H9 (cell line): Measurements from ENCODE around the gene HECW1. TPM values are rescaled to one million over a fixed set of nuclear protein-coding genes. Genes with fewer than 3 reads are reported as not detected.

Experiments used
- DNase-seq: peaks from one replicate; pipeline ENCODE4 v3.0.0-alpha.2; 2017
- H2AFZ ChIP-seq: one replicate; pipeline ENCODE4 v1.6.1; 2013; ENCODE audit warnings: mild to moderate bottlenecking, low read length, control low read depth, moderate library complexity
- H2AK5ac ChIP-seq: 2 replicates; pipeline ENCODE4 v1.6.1; 2013; ENCODE audit warnings: low read length, control low read depth, mixed read lengths; ENCODE audit not compliant: insufficient read length
- H2BK120ac ChIP-seq: one replicate; pipeline ENCODE4 v1.6.1; 2013; ENCODE audit warnings: low read depth, mild to moderate bottlenecking, low read length, control low read depth, inconsistent platforms; ENCODE audit not compliant: poor library complexity, severe bottlenecking
- H2BK12ac ChIP-seq: 2 replicates; pipeline ENCODE4 v1.6.1; 2013; ENCODE audit warnings: low read length, control low read depth, mixed read lengths, low read depth; ENCODE audit not compliant: insufficient read length
- H2BK15ac ChIP-seq: 2 replicates; pipeline ENCODE4 v1.6.1; 2013; ENCODE audit warnings: low read depth, low read length, control low read depth
- H2BK20ac ChIP-seq: one replicate; pipeline ENCODE4 v1.6.1; 2013; ENCODE audit warnings: low read depth, mild to moderate bottlenecking, low read length, control low read depth, inconsistent platforms; ENCODE audit not compliant: poor library complexity, severe bottlenecking
- H2BK5ac ChIP-seq: 2 replicates; pipeline ENCODE4 v1.6.1; 2013; ENCODE audit warnings: low read length, control low read depth, mixed read lengths; ENCODE audit not compliant: insufficient read length
- H3K14ac ChIP-seq: 2 replicates; pipeline ENCODE4 v1.6.1; 2013; ENCODE audit warnings: low read length, control low read depth; ENCODE audit not compliant: insufficient read depth
- H3K18ac ChIP-seq: 2 replicates; pipeline ENCODE4 v1.6.1; 2013; ENCODE audit warnings: low read depth, mild to moderate bottlenecking, mixed read lengths, low read length, control low read depth; ENCODE audit not compliant: insufficient read length
- H3K23ac ChIP-seq: 2 replicates; pipeline ENCODE4 v1.6.1; 2013; ENCODE audit warnings: low read length, control low read depth, mixed read lengths, low read depth; ENCODE audit not compliant: insufficient read length
- H3K23me2 ChIP-seq: 2 replicates; pipeline ENCODE4 v1.6.1; 2013; ENCODE audit warnings: low read depth, mild to moderate bottlenecking, mixed read lengths, low read length, control low read depth; ENCODE audit not compliant: insufficient read length, poor library complexity, severe bottlenecking
- H3K27ac ChIP-seq: 2 replicates; pipeline ENCODE4 v1.5.1; 2013; ENCODE audit warnings: low read length, control low read depth, mixed read lengths, low read depth; ENCODE audit not compliant: insufficient read length
- H3K27me3 ChIP-seq: 2 replicates; pipeline ENCODE4 v1.6.1; 2013; ENCODE audit warnings: low read length, control low read depth, inconsistent platforms; ENCODE audit not compliant: insufficient read depth
- H3K4ac ChIP-seq: 2 replicates; pipeline ENCODE4 v1.6.1; 2013; ENCODE audit warnings: low read depth, mild to moderate bottlenecking, control low read depth, inconsistent platforms, low read length, moderate library complexity
- H3K4me1 ChIP-seq: 2 replicates; pipeline ENCODE4 v1.6.1; 2013; ENCODE audit warnings: low read length, control low read depth, inconsistent platforms; ENCODE audit not compliant: insufficient read depth
- H3K4me2 ChIP-seq: 2 replicates; pipeline ENCODE4 v1.6.1; 2013; ENCODE audit warnings: low read length, control low read depth, mixed read lengths; ENCODE audit not compliant: insufficient read length, insufficient read depth
- H3K56ac ChIP-seq: 2 replicates; pipeline ENCODE4 v1.6.1; 2013; ENCODE audit warnings: low read depth, mild to moderate bottlenecking, mixed read lengths, low read length, control low read depth; ENCODE audit not compliant: insufficient read length
- H3K79me1 ChIP-seq: 2 replicates; pipeline ENCODE4 v1.6.1; 2013; ENCODE audit warnings: low read depth, mild to moderate bottlenecking, moderate library complexity, low read length, control low read depth, inconsistent platforms; ENCODE audit not compliant: insufficient read depth, poor library complexity, severe bottlenecking
- H3K79me2 ChIP-seq: 2 replicates; pipeline ENCODE4 v1.6.1; 2013; ENCODE audit warnings: low read length, control low read depth, inconsistent platforms; ENCODE audit not compliant: insufficient read depth
- H3K9ac ChIP-seq: 2 replicates; pipeline ENCODE4 v1.6.1; 2013; ENCODE audit warnings: low read length, control low read depth, mixed read lengths; ENCODE audit not compliant: insufficient read length; ENCODE audit errors: extremely low read depth
- H3K9me3 ChIP-seq: one replicate; pipeline ENCODE4 v1.6.1; 2013; ENCODE audit warnings: low read depth, low read length, inconsistent platforms; ENCODE audit not compliant: control insufficient read depth
- H3T11ph ChIP-seq: one replicate; pipeline ENCODE4 v1.6.1; 2013; ENCODE audit warnings: mild to moderate bottlenecking, low read length, control low read depth, inconsistent platforms
- H4K20me1 ChIP-seq: one replicate; pipeline ENCODE4 v1.6.1; 2013; ENCODE audit not compliant: control insufficient read depth, insufficient read length, insufficient read depth
- H4K5ac ChIP-seq: 2 replicates; pipeline ENCODE4 v1.6.1; 2013; ENCODE audit warnings: low read depth, mild to moderate bottlenecking, mixed read lengths, low read length, control low read depth; ENCODE audit not compliant: insufficient read length
- H4K8ac ChIP-seq: replicated peaks from 2 replicates; pipeline ENCODE4 v1.6.1; 2013; ENCODE audit warnings: low read length, control low read depth, mixed read lengths, low read depth; ENCODE audit not compliant: insufficient read length
- H4K91ac ChIP-seq: 2 replicates; pipeline ENCODE4 v1.6.1; 2013; ENCODE audit warnings: low read depth, mild to moderate bottlenecking, moderate library complexity, mixed read lengths, low read length, control low read depth; ENCODE audit not compliant: insufficient read length
- H3K27ac Mint-ChIP-seq, 3 experiments: 2 replicates in 2 of 3; 3 replicates in 1 of 3; pipeline ENCODE4 v1.8.0; 2020 to 2021; ENCODE audit warnings: mixed read lengths in 3 of 3, mild to moderate bottlenecking in 1 of 3, moderate library complexity in 1 of 3
- H3K27me3 Mint-ChIP-seq: 2 replicates; pipeline ENCODE4 v1.8.0; 2021; ENCODE audit warnings: low read depth, mild to moderate bottlenecking, moderate library complexity, mixed read lengths
- H3K36me3 Mint-ChIP-seq, 3 experiments: 2 replicates in 2 of 3; 3 replicates in 1 of 3; pipeline ENCODE4 v1.8.0; 2020 to 2021; ENCODE audit warnings: low read depth in 3 of 3, mixed read lengths in 3 of 3; ENCODE audit not compliant: insufficient read depth in 1 of 3
- H3K4me1 Mint-ChIP-seq, 2 experiments: 2 replicates each; pipeline ENCODE4 v1.8.0; 2020; ENCODE audit warnings: mixed read lengths in 2 of 2
- H3K4me3 Mint-ChIP-seq, 2 experiments: 2 replicates in 1 of 2; 3 replicates in 1 of 2; pipeline ENCODE4 v1.8.0; 2020 to 2021; ENCODE audit warnings: mild to moderate bottlenecking in 2 of 2, mixed read lengths in 2 of 2, moderate library complexity in 1 of 2
- H3K9me3 Mint-ChIP-seq, 2 experiments: 2 replicates in 1 of 2; 3 replicates in 1 of 2; pipeline ENCODE4 v1.8.0; 2020; ENCODE audit warnings: mild to moderate bottlenecking in 2 of 2, mixed read lengths in 2 of 2, moderate library complexity in 1 of 2
- WGBS: extraction: QIAGEN DNeasy Blood & Tissue Kit; methylation state at CpG from one replicate; pipeline ENCODE4 v1.1.7; 2013; ENCODE audit warnings: missing lambda C conversion rate, low lambda C conversion rate, mixed read lengths; ENCODE audit not compliant: insufficient read length; ENCODE audit errors: extremely low coverage; 5-methylcytosine and 5-hydroxymethylcytosine counted together
- total RNA-seq: library from RNA; stranded (reverse); gene quantifications from 2 replicates; pipeline ENCODE4 v1.2.1, GENCODE V29; 2021
- TF ChIP-seq, protein P1 (sequence below): fragments of 200-600 bp; sonication (generic); conservative IDR thresholded peaks from 3 replicates; pipeline ENCODE4 v1.8.0; 2021; ENCODE audit warnings: antibody characterized with exemption, mild to moderate bottlenecking

The HECW1 gene
- total RNA-seq, 1 experiment from 2014 or later = 5.0 TPM

- H4K20me1 ChIP-seq = no peaks in the 10 kb centered on the region
- H3K27ac ChIP-seq = no peak overlapping the region
- no peak overlapping the region for H3K4ac ChIP-seq
- H2BK12ac ChIP-seq = no peak overlapping the region
- H2AK5ac ChIP-seq = no peak overlapping the region
- H2BK5ac ChIP-seq = no peak overlapping the region
- no peak overlapping the region for H2BK120ac ChIP-seq
- no peak overlapping the region for H2AFZ ChIP-seq
- H3K23ac ChIP-seq = no peak overlapping the region
- no peak overlapping the region for H3K18ac ChIP-seq
- no peak overlapping the region; a peak in 1 of 7 replicates for H3K27ac Mint-ChIP-seq
- H3K4me1 ChIP-seq = no peaks in the 10 kb centered on the region; the same call in 1 of the 2 replicates
- TF ChIP-seq, protein P1, sequence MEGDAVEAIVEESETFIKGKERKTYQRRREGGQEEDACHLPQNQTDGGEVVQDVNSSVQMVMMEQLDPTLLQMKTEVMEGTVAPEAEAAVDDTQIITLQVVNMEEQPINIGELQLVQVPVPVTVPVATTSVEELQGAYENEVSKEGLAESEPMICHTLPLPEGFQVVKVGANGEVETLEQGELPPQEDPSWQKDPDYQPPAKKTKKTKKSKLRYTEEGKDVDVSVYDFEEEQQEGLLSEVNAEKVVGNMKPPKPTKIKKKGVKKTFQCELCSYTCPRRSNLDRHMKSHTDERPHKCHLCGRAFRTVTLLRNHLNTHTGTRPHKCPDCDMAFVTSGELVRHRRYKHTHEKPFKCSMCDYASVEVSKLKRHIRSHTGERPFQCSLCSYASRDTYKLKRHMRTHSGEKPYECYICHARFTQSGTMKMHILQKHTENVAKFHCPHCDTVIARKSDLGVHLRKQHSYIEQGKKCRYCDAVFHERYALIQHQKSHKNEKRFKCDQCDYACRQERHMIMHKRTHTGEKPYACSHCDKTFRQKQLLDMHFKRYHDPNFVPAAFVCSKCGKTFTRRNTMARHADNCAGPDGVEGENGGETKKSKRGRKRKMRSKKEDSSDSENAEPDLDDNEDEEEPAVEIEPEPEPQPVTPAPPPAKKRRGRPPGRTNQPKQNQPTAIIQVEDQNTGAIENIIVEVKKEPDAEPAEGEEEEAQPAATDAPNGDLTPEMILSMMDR = no peak
- H3K4me3 Mint-ChIP-seq = no peak overlapping the region
- no peaks in the 10 kb centered on the region for H3K79me2 ChIP-seq
- peaks cover 21 to 27% of the 10 kb centered on the region in 2 experiments for H3K4me1 Mint-ChIP-seq
- no peaks in the 10 kb centered on the region for H3K36me3 Mint-ChIP-seq
- no peaks in the 10 kb centered on the region for H3K79me1 ChIP-seq
- H3K9me3 ChIP-seq = no peaks in the 10 kb centered on the region
- peaks cover 2% of the 10 kb centered on the region; the same call in 1 of the 2 replicates for H3K27me3 Mint-ChIP-seq
- no peak overlapping the region for H4K5ac ChIP-seq
- no peak overlapping the region for H3K14ac ChIP-seq
- no peak overlapping the region for H2BK15ac ChIP-seq
- H3K4me2 ChIP-seq = no peak overlapping the region
- no peak for DNase-seq
- H3K23me2 ChIP-seq = no peaks in the 10 kb centered on the region
- no peak overlapping the region for H2BK20ac ChIP-seq
- no peak overlapping the region for H3K9ac ChIP-seq
- H4K91ac ChIP-seq = no peak overlapping the region
- no peak overlapping the region for H4K8ac ChIP-seq
- no peaks in the 10 kb centered on the region for H3K9me3 Mint-ChIP-seq
- no CpG with 5 or more reads among the region's 7 CpGs for WGBS
- no peak overlapping the region for H3K56ac ChIP-seq
- no peak overlapping the region for H3T11ph ChIP-seq
- H3K27me3 ChIP-seq = no peaks in the 10 kb centered on the region
Measured at GRCh38 chr7:43557831-43558495, 445.5 kb downstream of the HECW1 start.
